LNCaP clone FGC (cell line): Measurements from ENCODE around the gene GPR158.

ENCODE experiments used
- DNase-seq: peaks from one replicate; pipeline ENCODE4 v3.0.0-alpha.2; 2011; ENCODE audit warnings: low read depth
- H3K4me3 ChIP-seq: 2 replicates; pipeline ENCODE4 v1.5.1; 2011; ENCODE audit warnings: mild to moderate bottlenecking, low read depth, low read length, control low read depth
- TF ChIP-seq, protein P1 (sequence below): IDR thresholded peaks from 2 replicates; pipeline ENCODE4 v1.5.1; 2012; ENCODE audit warnings: mild to moderate bottlenecking; ENCODE audit not compliant: control insufficient read depth, insufficient read depth; ENCODE audit errors: extremely low read depth

The GPR158 gene

DNA sequence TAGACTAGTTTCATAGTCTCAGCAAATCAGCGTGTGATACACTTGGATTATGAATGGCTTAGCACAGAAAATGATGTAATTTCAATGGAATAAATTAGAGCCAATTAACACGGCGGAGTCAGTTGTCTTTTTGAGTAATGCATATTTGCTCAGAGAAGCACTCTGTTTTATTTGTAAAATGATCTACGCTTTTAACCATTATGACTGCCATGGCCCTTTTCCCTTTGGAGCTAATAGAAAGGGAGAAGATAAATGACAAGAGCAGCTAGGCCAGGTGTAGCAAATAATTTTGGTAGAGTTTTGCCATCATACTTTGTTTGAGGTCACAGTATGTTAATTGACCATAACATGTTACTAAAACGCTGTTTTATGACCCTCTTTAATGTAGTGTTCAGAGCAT, 86.8 kb downstream of the GPR158 start:
- TF ChIP-seq, protein P1, sequence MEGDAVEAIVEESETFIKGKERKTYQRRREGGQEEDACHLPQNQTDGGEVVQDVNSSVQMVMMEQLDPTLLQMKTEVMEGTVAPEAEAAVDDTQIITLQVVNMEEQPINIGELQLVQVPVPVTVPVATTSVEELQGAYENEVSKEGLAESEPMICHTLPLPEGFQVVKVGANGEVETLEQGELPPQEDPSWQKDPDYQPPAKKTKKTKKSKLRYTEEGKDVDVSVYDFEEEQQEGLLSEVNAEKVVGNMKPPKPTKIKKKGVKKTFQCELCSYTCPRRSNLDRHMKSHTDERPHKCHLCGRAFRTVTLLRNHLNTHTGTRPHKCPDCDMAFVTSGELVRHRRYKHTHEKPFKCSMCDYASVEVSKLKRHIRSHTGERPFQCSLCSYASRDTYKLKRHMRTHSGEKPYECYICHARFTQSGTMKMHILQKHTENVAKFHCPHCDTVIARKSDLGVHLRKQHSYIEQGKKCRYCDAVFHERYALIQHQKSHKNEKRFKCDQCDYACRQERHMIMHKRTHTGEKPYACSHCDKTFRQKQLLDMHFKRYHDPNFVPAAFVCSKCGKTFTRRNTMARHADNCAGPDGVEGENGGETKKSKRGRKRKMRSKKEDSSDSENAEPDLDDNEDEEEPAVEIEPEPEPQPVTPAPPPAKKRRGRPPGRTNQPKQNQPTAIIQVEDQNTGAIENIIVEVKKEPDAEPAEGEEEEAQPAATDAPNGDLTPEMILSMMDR, result no peak
- no peak for DNase-seq
- no peak overlapping the region for H3K4me3 ChIP-seq

DNA sequence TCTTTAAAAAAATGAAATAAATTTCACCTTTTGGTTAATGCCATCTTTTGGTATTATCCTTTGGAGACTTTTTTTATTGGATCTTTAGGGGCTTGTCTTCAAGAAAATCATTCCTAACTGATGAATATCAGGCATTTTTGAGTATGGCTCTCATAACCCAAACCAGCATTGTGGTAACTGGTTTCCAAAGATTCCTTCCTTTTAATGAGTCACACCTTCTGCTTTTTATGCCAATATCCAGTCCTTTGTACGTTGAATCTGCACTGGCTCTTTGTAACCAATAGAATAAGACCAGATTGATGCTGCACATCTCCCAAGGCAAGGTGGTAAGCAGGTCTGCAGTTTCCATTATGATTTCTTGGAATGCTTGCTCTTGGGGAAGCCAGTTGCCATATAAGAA, 89.1 kb downstream of the GPR158 start:
- TF ChIP-seq, protein P1, result no peak
- no peak for DNase-seq
- no peak overlapping the region for H3K4me3 ChIP-seq

DNA sequence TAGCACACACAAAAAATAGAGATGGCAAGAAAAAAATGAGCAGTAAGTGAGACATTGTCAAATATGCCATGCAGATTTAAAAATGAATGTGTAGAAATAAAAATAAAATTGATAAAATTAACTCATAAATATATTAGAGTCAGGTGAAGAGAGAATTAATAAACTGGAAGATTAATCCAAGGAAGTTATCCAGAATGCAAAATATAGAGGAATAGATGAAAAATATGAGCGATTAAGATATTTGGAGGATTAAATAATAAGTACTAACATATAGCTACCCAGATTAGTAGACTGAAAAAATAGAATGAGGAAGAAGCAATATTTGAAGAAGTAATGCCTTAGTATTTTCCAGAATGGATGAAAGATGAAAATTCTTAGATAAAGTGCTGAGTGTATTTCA, 103.4 kb downstream of the GPR158 start:
- TF ChIP-seq, protein P1, result no peak
- no peak for DNase-seq
- H3K4me3 ChIP-seq, result no peak overlapping the region

DNA sequence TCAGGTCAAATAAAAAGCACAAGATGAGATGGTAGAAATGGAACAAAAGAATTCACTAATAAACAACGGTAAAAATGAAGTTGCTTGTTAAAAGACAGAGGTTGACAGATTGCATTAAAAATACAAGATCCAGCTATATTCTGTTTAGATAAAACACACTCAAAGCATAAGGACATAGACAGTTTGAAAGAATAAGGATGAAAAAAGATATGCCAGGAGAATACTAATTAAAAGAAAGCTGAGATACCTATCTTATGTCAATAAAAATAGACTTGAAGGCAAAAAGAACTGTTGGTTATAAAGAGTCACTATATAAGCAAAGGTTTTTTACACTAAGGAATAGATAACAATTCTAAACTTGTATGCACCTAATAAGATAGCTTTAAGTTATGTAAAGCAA, 105.3 kb downstream of the GPR158 start:
- DNase-seq, result no peak
- H3K4me3 ChIP-seq, result no peak overlapping the region
- TF ChIP-seq, protein P1, result no peak

DNA sequence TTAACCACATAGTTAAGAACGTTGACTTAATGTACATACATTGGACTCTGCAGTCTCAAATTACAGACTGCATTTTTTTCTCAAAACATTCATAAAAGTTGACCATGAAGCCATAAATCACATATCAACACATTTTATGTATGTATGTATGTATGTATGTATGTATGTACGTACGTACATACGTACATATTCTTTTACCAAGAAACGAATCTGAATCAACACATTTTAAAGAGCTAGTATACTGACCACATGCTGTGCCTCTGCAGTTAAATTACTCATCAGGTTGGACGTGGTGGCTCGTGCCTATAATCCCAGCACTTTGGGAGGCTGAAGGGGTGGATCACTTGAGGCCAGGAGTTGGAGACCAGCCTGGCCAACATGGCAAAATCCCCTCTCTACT, 105.8 kb downstream of the GPR158 start:
- TF ChIP-seq, protein P1, result no peak

DNA sequence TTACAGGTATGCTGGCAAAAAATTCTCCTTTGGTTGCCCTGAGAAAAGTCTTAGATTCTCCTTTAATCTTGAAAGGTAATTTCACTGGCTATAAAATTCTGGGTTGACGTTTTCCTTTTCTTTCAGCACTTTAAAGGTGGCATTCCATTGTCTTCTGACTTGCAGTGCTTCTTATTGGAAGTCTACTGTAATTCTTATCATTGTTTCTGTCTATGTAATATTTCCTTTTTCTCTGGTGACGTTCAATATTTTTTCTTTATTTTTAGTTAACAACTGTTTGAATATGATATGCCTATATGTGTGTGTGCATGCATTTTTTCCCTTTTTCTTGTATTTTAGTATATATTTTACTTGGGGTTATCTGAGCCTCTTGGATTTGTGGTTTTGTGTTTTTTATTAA, 111.0 kb downstream of the GPR158 start:
- TF ChIP-seq, protein P1, result no peak
- no peak for DNase-seq
- no peak overlapping the region for H3K4me3 ChIP-seq

More for the DNA sequence above, 105.8 kb downstream of the GPR158 start:
- no peak overlapping the region for H3K4me3 ChIP-seq
- no peak for DNase-seq

DNA sequence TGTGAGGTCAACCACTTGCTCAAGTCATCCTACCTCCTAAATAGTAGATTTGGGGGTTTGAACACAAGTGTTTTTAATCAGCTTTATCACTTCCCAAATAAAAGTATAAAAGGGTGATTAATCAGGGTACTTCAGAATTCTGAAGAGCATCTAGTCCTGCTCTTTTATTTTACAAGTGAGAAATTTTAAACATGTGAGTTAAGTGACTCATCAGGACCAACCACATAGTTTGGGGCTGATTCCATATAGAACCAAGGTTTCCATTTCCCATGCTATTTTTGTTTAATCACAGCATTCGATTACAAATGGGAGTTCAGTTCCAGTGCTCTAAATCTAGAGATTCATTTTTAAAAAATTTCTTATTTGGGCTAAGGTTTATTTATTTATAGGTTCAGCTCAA, 113.4 kb downstream of the GPR158 start:
- H3K4me3 ChIP-seq, result no peak overlapping the region
- TF ChIP-seq, protein P1, result no peak
- no peak for DNase-seq
